SK-MEL-5 (cell line): ENCODE data around the gene TNK2. TPM values are rescaled to one million over a fixed set of nuclear protein-coding genes. Genes with fewer than 3 reads are reported as not detected.
"Not testable (repeated sequence)": the region's sequence is repeated elsewhere in the genome, so short reads cannot be mapped to it uniquely, and the experiment has no call there.

Source experiments
- DNase-seq: peaks from one replicate; pipeline ENCODE4 v3.0.0-alpha.2; 2016; ENCODE audit warnings: low read depth, low spot score
- in situ Hi-C: cut with HindIII; loops from 2 replicates; pipeline ENCODE4 v1.10.0; 2016; ENCODE audit warnings: low sequenced_read_pairs, high pct_unique_total_duplicates, low pct_unique_long_range_greater_than_20kb
- small RNA-seq, 2 experiments: library from RNA; depleted of rRNA; stranded (forward); fragments of <200 nt; gene quantifications; one replicate each; pipeline ENCODE3, GENCODE V24; 2014
- total RNA-seq: library from RNA; depleted of rRNA; stranded (reverse); fragments of >200 nt; shearing (Covaris generic); gene quantifications from 2 replicates; pipeline ENCODE4 v1.2.3, GENCODE V29; 2014; rRNA removed

TNK2 gene
- total RNA-seq, 1 experiment from 2014 or later = 9.0 TPM

- no peak for DNase-seq
- in situ Hi-C loops = no loop called here
Measured at GRCh38 chr3:195822131-195822696, 86.1 kb downstream of the TNK2 start.

DNA sequence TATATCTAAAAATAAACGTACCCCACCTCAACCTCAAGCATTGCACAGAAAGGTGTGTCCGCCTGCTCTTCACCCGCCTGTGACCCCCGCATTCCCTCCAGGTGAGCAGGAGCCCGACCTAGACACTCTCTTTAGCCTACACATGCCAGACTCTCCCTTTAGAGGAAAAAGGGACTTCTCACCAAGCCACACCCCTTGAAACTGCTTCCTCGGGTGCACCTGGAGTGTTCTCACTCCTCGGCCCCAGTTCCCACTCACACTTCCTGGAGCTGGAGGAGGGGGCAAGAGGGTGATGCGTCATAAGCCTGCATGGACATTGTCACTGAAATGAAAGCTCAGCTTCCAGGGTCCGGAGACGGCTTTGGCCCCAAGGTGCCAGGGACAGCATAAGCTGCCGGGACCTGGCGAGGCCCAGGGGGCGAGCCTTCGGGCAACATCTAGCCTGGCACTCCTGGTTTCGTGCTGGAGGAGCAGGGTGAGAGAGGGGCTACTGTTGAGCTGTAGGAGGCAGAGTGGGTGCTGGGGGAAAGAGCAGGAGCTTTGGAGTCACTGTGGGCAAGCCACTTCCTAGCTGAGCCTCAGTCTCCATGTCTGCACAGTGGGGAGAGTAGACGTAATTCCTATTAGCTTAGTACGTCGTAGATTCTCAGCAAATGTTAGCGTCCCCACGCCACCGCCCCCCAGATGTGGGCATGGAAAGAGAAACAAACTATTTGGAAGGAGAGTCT, 86.8 kb downstream of the TNK2 start:
- in situ Hi-C loops = no loop called here
- DNase-seq = no peak

- in situ Hi-C loops = no loop called here
- no peak for DNase-seq
Measured at GRCh38 chr3:195820901-195821300, 87.5 kb downstream of the TNK2 start.

GRCh38 chr3:195820186-195820585, 88.2 kb downstream of the TNK2 start:
- in situ Hi-C loops = no loop called here
- DNase-seq = no peak

DNA sequence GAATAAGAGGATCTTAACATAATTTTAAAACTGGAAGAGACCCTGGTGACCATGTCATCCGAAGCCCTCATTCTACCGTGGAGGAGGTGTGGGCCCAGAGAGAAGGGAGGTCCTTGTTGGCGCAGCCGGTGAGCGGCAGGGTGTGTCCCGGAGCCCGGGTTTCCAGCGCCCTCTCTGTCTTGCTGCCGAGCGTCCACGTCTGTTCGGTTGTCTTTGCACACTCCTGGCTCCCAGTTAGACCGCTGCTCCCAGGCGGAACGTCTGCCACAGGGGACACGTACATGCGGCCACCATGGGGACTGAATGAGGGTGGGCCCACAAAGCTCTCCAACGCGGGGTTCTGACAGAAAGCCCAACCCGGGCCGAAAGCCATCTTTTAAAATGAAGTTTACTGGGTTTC, 90.0 kb downstream of the TNK2 start:
- no peak for DNase-seq
- in situ Hi-C loops = no loop called here

DNA sequence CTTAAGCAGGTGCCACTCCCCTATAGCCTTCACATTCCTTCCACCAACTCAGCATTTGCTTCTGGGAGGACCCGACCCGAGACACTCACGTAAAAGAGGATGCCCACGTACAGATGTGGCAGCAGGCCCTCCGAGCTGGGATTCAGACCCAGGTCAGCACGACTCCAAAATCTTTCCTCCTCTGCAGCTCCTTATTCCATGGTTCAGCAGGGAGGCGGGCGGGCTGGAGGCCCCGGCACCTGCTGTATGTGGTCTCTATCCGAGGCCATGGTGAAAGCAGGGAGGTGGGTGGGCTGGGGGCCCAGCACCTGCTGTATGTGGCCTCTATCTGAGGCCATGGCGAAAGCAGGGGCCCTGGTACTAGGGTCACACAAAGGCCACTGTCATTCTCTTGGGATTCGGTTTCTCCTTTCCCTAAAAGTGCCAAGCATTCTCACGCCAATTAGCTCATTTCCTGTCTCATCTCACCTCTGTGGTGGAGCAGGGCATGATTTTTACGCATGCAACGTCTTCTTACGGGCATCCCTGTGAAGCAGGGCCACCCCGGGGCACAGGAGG, 90.7 kb downstream of the TNK2 start:
- in situ Hi-C loops = no loop called here
- no peak for DNase-seq

- in situ Hi-C loops, DNase-seq: not testable (repeated sequence)
Measured at GRCh38 chr3:195816276-195816913, 92.0 kb downstream of the TNK2 start.

DNA sequence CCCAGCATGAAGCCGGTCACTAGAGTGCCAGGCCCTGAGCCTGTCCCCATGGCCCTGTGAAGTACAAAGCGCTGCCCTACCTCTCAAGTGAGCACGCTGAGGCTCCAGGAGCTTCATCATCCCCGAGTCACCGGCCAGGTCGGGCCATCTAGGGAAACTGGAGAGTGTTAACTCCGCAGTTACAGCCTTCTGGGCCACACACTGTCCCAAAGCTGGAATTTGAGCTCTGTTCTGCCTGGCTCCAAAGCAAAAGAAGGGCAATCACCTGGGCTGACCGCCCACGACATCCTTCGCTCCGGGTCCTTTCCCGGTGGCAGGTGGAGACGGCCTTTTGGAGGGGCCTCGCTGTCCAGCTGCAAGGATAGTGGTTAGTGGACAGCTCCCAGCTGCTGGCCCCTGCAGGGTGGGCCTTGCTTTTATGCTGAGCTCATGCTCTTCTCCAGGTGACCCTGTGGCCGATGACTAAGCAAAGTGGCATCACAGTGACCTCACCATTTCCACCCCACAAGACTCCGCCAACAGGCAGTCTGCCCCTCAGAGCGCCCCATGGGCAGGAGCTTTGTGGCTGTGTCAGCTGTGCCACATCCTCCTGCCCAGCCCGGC, 93.1 kb downstream of the TNK2 start:
- in situ Hi-C loops = no loop called here
- DNase-seq = no peak

- no peak for DNase-seq
- in situ Hi-C loops = no loop called here
Measured at GRCh38 chr3:195813916-195814640, 94.3 kb downstream of the TNK2 start.

Small RNAs within 50 kb of the gene (small RNA-seq; reads per million reads assigned to genes)
- gene MIR6829 (0 reads per million in 2 experiments), gene RNU2-11P (0 reads per million in 2 experiments)

Other genes starting within 250 kb of the TNK2 start
- gene MUC20, start 187.6 kb downstream of the TNK2 start, total RNA-seq = not detected in 2 replicates
- not detected in 2 replicates for gene MUC4, start 96.6 kb downstream of the TNK2 start, total RNA-seq
- gene TFRC, start 173.5 kb upstream of the TNK2 start, total RNA-seq = 320 and 331 TPM in 2 replicates